Ovary (tissue), 9 donors: ENCODE data around the gene RMND5A. TPM values are rescaled to one million over a fixed set of nuclear protein-coding genes. Genes with fewer than 3 reads are reported as not detected.

Experiments used
- DNase-seq, 5 donors: peaks; one replicate each; pipeline ENCODE4 v3.0.0-alpha.2; 2019 to 2020
- H3K27ac ChIP-seq, 2 donors: fragments of 200-600 bp; one replicate each; pipeline versions ENCODE4 v1.5.1 to v1.8.0; 2019 to 2022
- H3K27me3 ChIP-seq: fragments of 200-600 bp; one replicate; pipeline ENCODE4 v1.8.0; 2022
- H3K36me3 ChIP-seq: fragments of 200-600 bp; sonication (generic); one replicate; pipeline ENCODE4 v1.5.1; 2019
- H3K4me1 ChIP-seq: one replicate; pipeline ENCODE4 v1.8.1; 2013; ENCODE audit warnings: mild to moderate bottlenecking, moderate library complexity; ENCODE audit not compliant: insufficient read depth
- H3K4me3 ChIP-seq: fragments of 200-600 bp; sonication (generic); one replicate; pipeline ENCODE4 v1.5.1; 2017
- H3K9me3 ChIP-seq, 2 donors: fragments of 200-600 bp in 1 of 2; sonication (generic) in 1 of 2; one replicate each; pipeline versions ENCODE4 v1.5.1 to v1.8.1; 2013 to 2019; ENCODE audit warnings: mild to moderate bottlenecking in 1 of 2, moderate library complexity in 1 of 2
- CTCF ChIP-seq, 3 donors: fragments of 450-650 bp in 2 of 3; fragments of 200-600 bp in 1 of 3; IDR thresholded peaks; one replicate each; pipeline versions ENCODE4 v1.5.1 to v1.8.0; 2016 to 2022; ENCODE audit warnings: antibody characterized with exemption in 3 of 3, mild to moderate bottlenecking in 1 of 3
- EP300 ChIP-seq: sonication (generic); formaldehyde crosslinking; IDR thresholded peaks from one replicate; pipeline ENCODE4 v1.6.1; 2017; ENCODE audit warnings: antibody characterized with exemption
- POLR2A ChIP-seq: fragments of 450-650 bp; IDR thresholded peaks from one replicate; pipeline ENCODE4 v1.6.1; 2017; ENCODE audit warnings: antibody characterized with exemption, mild to moderate bottlenecking, moderate library complexity
- WGBS, 3 donors: extraction: QIAGEN DNeasy Blood & Tissue Kit in 1 of 3; methylation state at CpG; one replicate each; pipeline versions ENCODE4 v1.1.5 to v1.1.7; 2013 to 2017; 5-methylcytosine and 5-hydroxymethylcytosine counted together
- intact Hi-C, 4 donors: fragments of 100-400 bp; cut with DNase I; formaldehyde crosslinking; loops; one replicate each; pipeline versions ENCODE4 v1.11.0 to v1.15.1; 2022 to 2023
- polyA plus RNA-seq, 2 donors: library from polyadenylated mRNA; stranded (reverse); fragments of 200-250 nt in 1 of 2; fragments of 350-450 nt in 1 of 2; fragmentation: Illumina TruSeq in 1 of 2; extraction: RNeasy Lipid Tissue Mini Kit (QIAGEN cat#74804) in 1 of 2; gene quantifications; one replicate each; pipeline ENCODE4 v1.2.3, GENCODE V29; 2013 to 2014
- total RNA-seq, 7 donors: library from RNA; depleted of rRNA in 2 of 7; stranded (reverse); fragments of >200 nt in 2 of 7; fragmentation: NEBNext Ultra II Directional in 3 of 7; extraction: Animal tissue kit (Norgen Biotek cat#: 25700) in 3 of 7; gene quantifications; one replicate each; pipeline versions ENCODE4 v1.1.0 to v1.2.4, GENCODE V29; 2016 to 2023
- donor health status: DM: no; HTN: no; CAD: no; lungs with moderate emphysema.
- donor health status: DM: no; HTN: no; CAD: no.
- donor health status: Bipolar disorder and iron deficiency.
- donor health status: DM: yes; HTN: yes; CAD: no.
- donor health status: DM: no; HTN: no; CAD: no.
- donor health status: DM: yes; HTN: yes; CAD: no.

Gene RMND5A
- total and polyA plus RNA-seq, 9 donors = 11.2 to 31.1 (median 26.4) TPM

- Histone ChIP-seq H3K4me3 (no peak overlapping the region), H3K27ac (no peak overlapping the region), H3K36me3 (no peaks in the 10 kb centered on the region), H3K27me3 (no peaks in the 10 kb centered on the region), H3K4me1 (no peaks in the 10 kb centered on the region), H3K9me3 (no peaks in the 10 kb centered on the region)
- TF ChIP-seq EP300 (no peak), CTCF (IDR thresholded peaks at IDR 0.05) (no peak), POLR2A (no peak)
- intact Hi-C loops = no loop called here
- DNase-seq = no peak
Observed at GRCh38 chr2:86746939-86747338, 26.8 kb downstream of the RMND5A start.

- 92 to 97% (median 94%) methylated on average over 9 of the region's 9 CpGs for WGBS, 3 donors
- no peaks in the 10 kb centered on the region for H3K4me1 ChIP-seq
- DNase-seq = no peak
- H3K27ac ChIP-seq = no peak overlapping the region
- intact Hi-C loops = no loop called here
- H3K36me3 ChIP-seq = no peaks in the 10 kb centered on the region
- TF ChIP-seq EP300 = no peak
- no peak for TF ChIP-seq POLR2A
- no peak for TF ChIP-seq CTCF (IDR thresholded peaks at IDR 0.05)
- H3K4me3 ChIP-seq = no peak overlapping the region
- H3K9me3 ChIP-seq = no peaks in the 10 kb centered on the region
- H3K27me3 ChIP-seq = no peaks in the 10 kb centered on the region
Observed at GRCh38 chr2:86747711-86748639, 27.9 kb downstream of the RMND5A start.

GRCh38 chr2:86750240-86750839, 30.2 kb downstream of the RMND5A start:
- TF ChIP-seq POLR2A = no peak
- TF ChIP-seq CTCF (IDR thresholded peaks at IDR 0.05) = no peak
- TF ChIP-seq EP300 = no peak
- intact Hi-C loops = no loop called here
- Histone ChIP-seq H3K27me3 (no peaks in the 10 kb centered on the region), H3K4me1 (no peaks in the 10 kb centered on the region), H3K36me3 (no peaks in the 10 kb centered on the region), H3K4me3 (no peak overlapping the region), H3K9me3 (no peaks in the 10 kb centered on the region), H3K27ac (no peak overlapping the region)
- no peak for DNase-seq
- 90 to 98% (median 93%) methylated on average over 3 of the region's 3 CpGs for WGBS, 3 donors

GRCh38 chr2:86751778-86752177, 31.7 kb downstream of the RMND5A start:
- Histone ChIP-seq H3K27me3 (no peaks in the 10 kb centered on the region), H3K4me1 (no peaks in the 10 kb centered on the region), H3K36me3 (no peaks in the 10 kb centered on the region), H3K4me3 (no peak overlapping the region), H3K9me3 (no peaks in the 10 kb centered on the region), H3K27ac (no peak overlapping the region)
- WGBS, 3 donors = 90 to 100% (median 94%) methylated on average over 1 of the region's 1 CpG
- no peak for DNase-seq
- no peak for TF ChIP-seq POLR2A
- TF ChIP-seq EP300 = no peak
- no peak for TF ChIP-seq CTCF (IDR thresholded peaks at IDR 0.05)
- intact Hi-C loops = no loop called here
